Ascending aorta (tissue), 2 donors: Measurements from ENCODE around the gene EPHA1. TPM values are rescaled to one million over a fixed set of nuclear protein-coding genes. Genes with fewer than 3 reads are reported as not detected.

Source experiments
- DNase-seq, 2 donors: peaks; one replicate each; pipeline ENCODE4 v3.0.0-alpha.2; 2019; ENCODE audit warnings: low spot score in 2 of 2
- H3K27ac ChIP-seq, 2 donors: fragments of 200-600 bp; sonication (generic); one replicate each; pipeline ENCODE4 v1.5.1; 2016 to 2017; ENCODE audit warnings: mild to moderate bottlenecking in 1 of 2
- H3K27me3 ChIP-seq: fragments of 200-600 bp; sonication (generic); one replicate; pipeline ENCODE4 v1.5.1; 2017
- H3K36me3 ChIP-seq, 2 donors: fragments of 200-600 bp; sonication (generic); one replicate each; pipeline ENCODE4 v1.5.1; 2016
- H3K4me1 ChIP-seq, 2 donors: fragments of 200-600 bp; sonication (generic); one replicate each; pipeline ENCODE4 v1.5.1; 2016 to 2017; ENCODE audit warnings: mild to moderate bottlenecking in 1 of 2
- H3K4me3 ChIP-seq, 2 donors: fragments of 200-600 bp; sonication (generic); one replicate each; pipeline ENCODE4 v1.5.1; 2016 to 2017; ENCODE audit warnings: mild to moderate bottlenecking in 1 of 2
- H3K9me3 ChIP-seq, 2 donors: fragments of 200-600 bp; sonication (generic); one replicate each; pipeline ENCODE4 v1.5.1; 2016
- intact Hi-C: fragments of 100-400 bp; cut with DNase I; formaldehyde crosslinking; loops from one replicate; pipeline ENCODE4 v1.15.1; 2023
- total RNA-seq: library from RNA; depleted of rRNA; stranded (reverse); fragments of >200 nt; gene quantifications from one replicate; pipeline ENCODE4 v1.1.0, GENCODE V29; 2016
- TF ChIP-seq, protein P1 (sequence below), 3 experiments: fragments of 200-600 bp in 2 of 3; fragments of 450-650 bp in 1 of 3; sonication (generic) in 2 of 3; IDR thresholded peaks; one replicate each; pipeline ENCODE4 v1.5.1; 2016 to 2019; ENCODE audit warnings: antibody characterized with exemption in 3 of 3, mild to moderate bottlenecking in 1 of 3, moderate library complexity in 1 of 3

The EPHA1 gene
- total RNA-seq, 1 donor from 2014 or later = not detected

DNA sequence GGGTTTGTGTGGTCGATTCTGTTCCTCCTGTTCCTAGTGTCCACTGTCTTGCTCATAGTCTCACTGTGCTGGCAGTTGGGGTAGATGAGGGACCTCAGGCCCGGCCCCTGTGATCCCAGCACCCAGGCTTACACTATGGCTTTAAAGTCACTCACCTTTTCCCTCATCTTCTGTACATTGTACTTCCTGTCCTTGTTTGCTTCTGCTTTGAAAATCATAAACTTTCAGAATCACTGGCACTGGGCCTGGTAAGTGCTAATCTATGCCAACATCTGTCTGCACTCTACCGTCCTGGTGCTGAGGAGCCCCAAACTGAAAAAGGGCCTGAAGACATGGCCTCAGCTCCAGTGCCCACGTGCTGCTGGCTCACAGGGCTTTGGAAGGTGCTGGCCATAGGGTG lies 28.9 kb upstream of the EPHA1 start:
- no peak overlapping the region for H3K27ac ChIP-seq
- TF ChIP-seq, protein P1, sequence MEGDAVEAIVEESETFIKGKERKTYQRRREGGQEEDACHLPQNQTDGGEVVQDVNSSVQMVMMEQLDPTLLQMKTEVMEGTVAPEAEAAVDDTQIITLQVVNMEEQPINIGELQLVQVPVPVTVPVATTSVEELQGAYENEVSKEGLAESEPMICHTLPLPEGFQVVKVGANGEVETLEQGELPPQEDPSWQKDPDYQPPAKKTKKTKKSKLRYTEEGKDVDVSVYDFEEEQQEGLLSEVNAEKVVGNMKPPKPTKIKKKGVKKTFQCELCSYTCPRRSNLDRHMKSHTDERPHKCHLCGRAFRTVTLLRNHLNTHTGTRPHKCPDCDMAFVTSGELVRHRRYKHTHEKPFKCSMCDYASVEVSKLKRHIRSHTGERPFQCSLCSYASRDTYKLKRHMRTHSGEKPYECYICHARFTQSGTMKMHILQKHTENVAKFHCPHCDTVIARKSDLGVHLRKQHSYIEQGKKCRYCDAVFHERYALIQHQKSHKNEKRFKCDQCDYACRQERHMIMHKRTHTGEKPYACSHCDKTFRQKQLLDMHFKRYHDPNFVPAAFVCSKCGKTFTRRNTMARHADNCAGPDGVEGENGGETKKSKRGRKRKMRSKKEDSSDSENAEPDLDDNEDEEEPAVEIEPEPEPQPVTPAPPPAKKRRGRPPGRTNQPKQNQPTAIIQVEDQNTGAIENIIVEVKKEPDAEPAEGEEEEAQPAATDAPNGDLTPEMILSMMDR (IDR thresholded peaks at IDR 0.05) = no peak
- DNase-seq = no peak
- H3K36me3 ChIP-seq = no peaks in the 10 kb centered on the region
- H3K27me3 ChIP-seq = no peaks in the 10 kb centered on the region
- intact Hi-C loops = no loop called here
- no peak overlapping the region for H3K4me3 ChIP-seq
- no peaks in the 10 kb centered on the region for H3K9me3 ChIP-seq
- no peaks in the 10 kb centered on the region for H3K4me1 ChIP-seq

DNA sequence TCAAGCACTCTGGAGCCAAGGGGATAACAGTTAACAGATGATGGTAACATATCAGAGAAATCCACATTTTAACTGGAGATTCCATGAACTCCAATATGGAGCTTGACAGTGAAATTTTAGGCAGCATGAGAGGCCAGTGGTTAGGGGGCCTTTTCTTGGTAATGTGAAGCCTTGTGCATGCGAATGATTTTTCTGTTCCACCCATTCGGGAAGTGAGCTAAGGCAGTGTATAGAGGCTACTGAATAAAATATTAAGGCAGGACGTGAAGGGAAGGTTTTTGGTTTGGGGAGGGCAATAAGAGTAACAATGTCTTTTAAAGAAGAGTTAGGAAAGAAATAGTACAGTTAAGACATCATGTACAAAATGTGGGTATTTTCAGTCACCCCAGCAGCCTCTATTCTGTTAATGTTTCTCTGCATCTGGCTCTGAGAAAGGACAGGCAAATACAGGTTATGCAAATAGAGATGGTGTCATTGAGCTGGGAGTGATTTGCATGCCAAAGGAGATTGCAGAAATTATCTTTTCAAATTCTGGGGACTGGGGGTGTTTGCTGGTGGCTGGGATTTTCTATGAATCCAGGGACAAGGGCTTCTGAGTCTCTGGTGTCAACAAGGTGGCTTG lies 27.8 kb upstream of the EPHA1 start:
- H3K27ac ChIP-seq = no peak overlapping the region
- intact Hi-C loops = no loop called here

DNA sequence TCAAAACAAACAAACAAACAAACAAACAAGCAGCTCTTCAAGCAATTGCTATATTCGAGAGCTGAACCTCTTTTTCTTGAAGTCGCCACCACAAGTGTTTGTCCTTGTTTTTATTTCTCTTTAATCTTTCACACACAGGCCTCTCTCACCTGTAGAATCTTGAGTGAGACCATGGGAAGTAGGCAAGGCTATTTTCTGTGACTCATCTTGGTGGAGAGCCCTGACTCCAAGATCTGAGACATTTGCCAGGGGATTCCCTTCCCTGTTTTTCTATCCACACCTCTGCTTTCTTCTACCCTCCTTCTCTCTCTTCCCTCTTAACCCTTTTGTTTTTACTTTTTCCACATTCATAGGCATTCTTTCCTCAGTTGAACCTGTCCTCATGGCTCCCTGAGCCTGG lies 26.6 kb upstream of the EPHA1 start:
- no peaks in the 10 kb centered on the region for H3K36me3 ChIP-seq
- no peak overlapping the region for H3K27ac ChIP-seq
- no peaks in the 10 kb centered on the region for H3K9me3 ChIP-seq
- intact Hi-C loops = no loop called here
- no peak for DNase-seq
- H3K4me3 ChIP-seq = no peak overlapping the region
- no peaks in the 10 kb centered on the region for H3K27me3 ChIP-seq
- H3K4me1 ChIP-seq = no peaks in the 10 kb centered on the region
- TF ChIP-seq, protein P1 (IDR thresholded peaks at IDR 0.05) = no peak

More for the DNA sequence above, 27.8 kb upstream of the EPHA1 start:
- Histone ChIP-seq H3K36me3 (no peaks in the 10 kb centered on the region), H3K4me3 (no peak overlapping the region), H3K9me3 (no peaks in the 10 kb centered on the region), H3K4me1 (no peaks in the 10 kb centered on the region), H3K27me3 (no peaks in the 10 kb centered on the region)
- TF ChIP-seq, protein P1 (IDR thresholded peaks at IDR 0.05) = no peak
- DNase-seq = no peak

DNA sequence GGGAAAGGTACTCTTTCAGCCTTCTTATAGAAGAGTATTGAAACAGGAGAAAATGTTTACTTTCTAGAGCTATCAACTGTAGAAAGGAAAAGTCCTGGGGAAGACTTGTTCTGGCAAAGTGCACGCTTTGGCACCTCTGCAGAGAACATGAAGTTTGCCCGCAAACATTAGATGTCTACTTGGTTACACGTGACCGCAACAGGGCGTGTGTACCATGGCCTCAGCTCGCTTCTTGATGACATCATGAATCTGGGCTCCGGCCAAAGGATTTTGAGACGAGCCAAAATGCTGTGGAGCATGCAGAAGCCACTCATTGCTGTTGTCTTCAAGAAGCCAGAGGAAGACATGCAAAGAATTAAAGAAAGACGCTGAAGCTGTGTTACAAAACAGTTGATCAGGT lies 26.0 kb upstream of the EPHA1 start:
- intact Hi-C loops = no loop called here
- DNase-seq = no peak
- H3K4me1 ChIP-seq = no peaks in the 10 kb centered on the region

DNA sequence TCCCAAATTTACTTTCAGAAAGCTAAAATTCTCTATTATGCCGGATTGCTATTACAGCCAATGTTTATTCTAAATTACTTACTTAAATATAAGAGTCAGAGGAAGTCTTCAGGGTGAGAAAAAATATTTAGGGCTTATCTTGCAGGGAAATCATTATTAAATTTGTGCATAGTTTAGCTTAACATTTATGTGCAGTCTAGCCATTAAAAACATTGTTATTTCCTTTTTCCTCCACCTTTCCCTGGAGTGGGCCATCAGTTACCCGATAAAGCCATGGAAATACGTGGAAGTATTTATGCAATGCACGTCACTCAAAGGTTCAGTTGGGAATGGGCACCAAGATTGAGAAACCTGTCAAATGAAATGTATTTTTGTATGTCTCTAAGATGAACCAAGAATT lies 25.1 kb upstream of the EPHA1 start:
- Histone ChIP-seq H3K27ac (no peak overlapping the region), H3K36me3 (no peaks in the 10 kb centered on the region), H3K27me3 (no peaks in the 10 kb centered on the region), H3K4me1 (no peaks in the 10 kb centered on the region), H3K4me3 (no peak overlapping the region), H3K9me3 (no peaks in the 10 kb centered on the region)
- TF ChIP-seq, protein P1 (IDR thresholded peaks at IDR 0.05) = no peak
- DNase-seq = no peak
- intact Hi-C loops = no loop called here

More for the DNA sequence above, 26.0 kb upstream of the EPHA1 start:
- no peaks in the 10 kb centered on the region for H3K9me3 ChIP-seq
- no peaks in the 10 kb centered on the region for H3K27me3 ChIP-seq
- no peaks in the 10 kb centered on the region for H3K36me3 ChIP-seq
- TF ChIP-seq, protein P1 (IDR thresholded peaks at IDR 0.05) = no peak
- H3K27ac ChIP-seq = no peak overlapping the region
- no peak overlapping the region for H3K4me3 ChIP-seq

DNA sequence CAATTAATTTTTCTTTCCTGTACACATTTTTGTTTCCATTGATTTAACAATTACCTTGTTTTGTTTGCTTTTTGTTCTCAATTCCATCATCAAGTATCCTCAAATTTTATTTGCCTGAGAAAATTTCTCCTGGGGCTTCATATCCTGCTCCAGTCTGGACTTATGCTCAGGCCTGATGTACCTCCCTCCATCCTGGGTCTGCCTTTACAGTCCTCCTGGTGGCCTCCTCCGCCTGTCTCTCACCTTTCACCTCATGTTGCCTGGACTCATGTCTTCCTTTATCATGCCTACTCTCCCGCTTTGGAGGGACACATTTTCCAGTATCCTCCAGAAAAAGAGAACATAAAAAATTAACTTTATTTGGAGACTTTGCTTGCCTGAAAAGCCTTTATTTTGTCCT lies 22.5 kb upstream of the EPHA1 start:
- H3K27ac ChIP-seq = no peak overlapping the region
- H3K36me3 ChIP-seq = no peaks in the 10 kb centered on the region
- no peak for DNase-seq
- no peak overlapping the region for H3K4me3 ChIP-seq
- no peaks in the 10 kb centered on the region for H3K4me1 ChIP-seq
- TF ChIP-seq, protein P1 (IDR thresholded peaks at IDR 0.05) = no peak
- no peaks in the 10 kb centered on the region for H3K27me3 ChIP-seq
- H3K9me3 ChIP-seq = no peaks in the 10 kb centered on the region
- intact Hi-C loops = no loop called here
